Lower leg skin (tissue), 4 donors: ENCODE measurements around the gene HERPUD1. TPM values are rescaled to one million over a fixed set of nuclear protein-coding genes. Genes with fewer than 3 reads are reported as not detected.
"Not testable (repeated sequence)": the region's sequence is repeated elsewhere in the genome, so short reads cannot be mapped to it uniquely, and the experiment has no call there.

Experiments used
- DNase-seq, 2 donors: peaks; one replicate each; pipeline ENCODE4 v3.0.0-alpha.2; 2019; ENCODE audit warnings: low spot score in 2 of 2
- H3K4me3 ChIP-seq: fragments of 200-600 bp; sonication (generic); 2 replicates; pipeline ENCODE4 v1.5.1; 2017; ENCODE audit warnings: mild to moderate bottlenecking, low read depth; ENCODE audit not compliant: poor library complexity, severe bottlenecking
- CTCF ChIP-seq, 3 donors: fragments of 450-650 bp; IDR thresholded peaks; one replicate each; pipeline ENCODE4 v1.5.1; 2016; ENCODE audit warnings: antibody characterized with exemption in 3 of 3, mild to moderate bottlenecking in 3 of 3, moderate library complexity in 2 of 3
- POLR2A ChIP-seq, 2 donors: fragments of 450-650 bp; IDR thresholded peaks; one replicate each; pipeline ENCODE4 v1.6.1; 2016 to 2017; ENCODE audit warnings: antibody characterized with exemption in 2 of 2, mild to moderate bottlenecking in 1 of 2, moderate library complexity in 1 of 2
- WGBS, 2 donors: methylation state at CpG; one replicate each; pipeline ENCODE4 v1.1.5; 2018; 5-methylcytosine and 5-hydroxymethylcytosine counted together
- intact Hi-C: fragments of 100-400 bp; cut with DNase I; formaldehyde crosslinking; loops from one replicate; pipeline ENCODE4 v1.15.0; 2023; ENCODE audit warnings: low total_unique reads
- total RNA-seq, 4 donors: library from RNA; depleted of rRNA; stranded (reverse); fragments of >200 nt; gene quantifications; one replicate each; pipeline ENCODE4 v1.1.0, GENCODE V29; 2016

The HERPUD1 gene
- total RNA-seq, 4 donors from 2014 or later, result 136 to 165 (median 158) TPM

- no peak overlapping the region for H3K4me3 ChIP-seq
- no peak for DNase-seq
- TF ChIP-seq POLR2A (IDR thresholded peaks at IDR 0.05), result peak in 1 of 2 donors; percentile 85
- no peak for TF ChIP-seq CTCF (IDR thresholded peaks at IDR 0.05)
- WGBS, 2 donors, result 7 to 10% methylated on average over 19 to 25 of the region's 25 CpGs
- intact Hi-C loops, result no loop called here
Measured at GRCh38 chr16:56931271-56931891, 561 bp upstream of the HERPUD1 start.

DNA sequence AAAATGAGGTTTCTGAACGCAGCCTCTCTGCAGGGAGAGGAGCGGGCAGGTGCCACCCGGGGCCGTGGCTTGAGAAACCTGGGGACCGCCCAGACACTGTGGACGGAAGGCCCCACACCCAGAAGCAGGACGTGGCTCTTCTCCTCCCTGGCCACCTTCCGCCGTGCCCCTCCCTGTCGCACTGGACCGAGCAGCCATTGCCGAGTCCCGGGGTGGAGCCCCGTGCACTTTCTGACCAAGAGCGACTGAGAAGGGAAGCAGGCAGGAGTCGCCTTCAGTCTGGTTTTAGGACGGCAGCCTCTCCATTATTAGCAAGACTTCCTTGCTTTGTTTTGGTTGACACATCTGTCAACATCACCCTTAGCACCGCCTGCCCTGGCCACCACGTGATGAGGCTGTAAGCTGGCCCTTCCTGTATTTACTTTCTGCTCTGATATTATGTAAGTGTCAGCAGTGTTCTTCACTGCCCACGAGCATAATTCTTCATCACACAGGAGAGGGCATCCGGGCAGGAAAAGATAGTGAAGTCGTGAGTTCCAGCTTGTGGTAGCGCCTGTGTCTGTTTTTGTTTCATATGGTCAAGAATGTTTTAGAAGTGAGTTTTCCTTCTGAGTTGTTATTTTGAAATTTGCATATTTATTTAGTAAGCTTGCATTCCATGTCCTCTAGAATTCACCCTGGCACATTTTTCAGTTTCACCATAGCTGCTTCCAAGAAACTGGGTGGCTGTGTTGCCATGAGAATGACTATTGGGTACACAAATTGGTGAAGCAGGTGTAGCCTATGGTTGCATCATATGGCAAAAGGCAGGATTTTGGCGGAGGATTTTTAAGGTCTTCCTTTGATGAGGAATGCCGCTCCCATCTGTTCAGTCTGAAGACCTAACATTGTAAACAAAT is 1.0 kb downstream of the HERPUD1 start:
- 1 to 2% methylated on average over 13 to 25 of the region's 25 CpGs for WGBS, 2 donors
- intact Hi-C loops, result no loop called here
- peak; percentile 89 to 95 for DNase-seq
- TF ChIP-seq POLR2A (IDR thresholded peaks at IDR 0.05), result no peak
- no peak for TF ChIP-seq CTCF (IDR thresholded peaks at IDR 0.05)
- H3K4me3 ChIP-seq, result peak overlapping the region; percentile 99

- intact Hi-C loops, result no loop called here
- WGBS, 2 donors, result 15 to 17% methylated on average over 8 of the region's 8 CpGs
- TF ChIP-seq CTCF (IDR thresholded peaks at IDR 0.05) (no peak), POLR2A (IDR thresholded peaks at IDR 0.05) (no peak)
- no peak overlapping the region for H3K4me3 ChIP-seq
- DNase-seq, result no peak
Measured at GRCh38 chr16:56933828-56934598, 2.1 kb downstream of the HERPUD1 start.

DNA sequence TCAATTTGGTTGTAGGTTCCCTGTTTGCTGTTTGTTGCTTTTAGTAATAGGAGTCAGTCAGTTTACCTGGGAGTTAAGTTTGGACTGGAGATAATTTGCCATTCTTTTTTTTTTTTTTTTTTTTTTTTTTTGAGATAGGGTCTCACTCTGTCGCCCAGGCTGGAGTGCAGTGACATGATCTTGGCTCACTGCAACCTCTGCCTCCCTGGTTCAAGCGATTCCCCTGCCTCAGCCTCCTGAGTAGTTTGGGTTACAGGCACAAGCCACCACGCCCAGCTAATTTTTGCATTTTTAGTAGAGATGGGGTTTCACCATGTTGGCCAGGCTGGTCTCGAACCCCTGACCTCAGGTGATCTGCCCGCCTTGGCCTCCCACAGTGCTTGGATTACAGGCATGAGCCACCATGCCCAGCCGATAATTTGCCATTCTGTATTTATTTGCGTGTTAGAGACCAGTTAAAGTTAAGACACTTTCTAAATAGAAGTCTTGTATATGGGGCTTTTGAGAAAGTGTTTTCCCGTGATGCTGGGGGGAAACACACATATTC is 2.7 kb downstream of the HERPUD1 start:
- H3K4me3 ChIP-seq, DNase-seq, intact Hi-C loops: not testable (repeated sequence)
- 42 to 63% methylated on average over 8 of the region's 8 CpGs for WGBS, 2 donors

- TF ChIP-seq POLR2A (IDR thresholded peaks at IDR 0.05), result no peak
- TF ChIP-seq CTCF (IDR thresholded peaks at IDR 0.05), result no peak
- no peak overlapping the region for H3K4me3 ChIP-seq
- 46 to 48% methylated on average over 5 of the region's 5 CpGs for WGBS, 2 donors
- intact Hi-C loops, result no loop called here
- no peak for DNase-seq
Measured at GRCh38 chr16:56935201-56935600, 3.3 kb downstream of the HERPUD1 start.
